IMR-90 (cell line): ENCODE results near the gene TF. TPM values are rescaled to one million over a fixed set of nuclear protein-coding genes. Genes with fewer than 3 reads are reported as not detected.

Experiments
- ATAC-seq: fragments of 200-7000 bp; cut with Tn5 transposase; 2 replicates; pipeline ENCODE4 v1.9.1; 2020; ENCODE audit warnings: low read depth, mild to moderate bottlenecking, moderate library complexity
- BruUV-seq: library from RNA; stranded (reverse); fragments of 400-500 nt; replicated peaks from 2 replicates; lab custom pipeline; 2021; lab: Mats Ljungman, UMichigan
- CTCF ChIA-PET: fragments of 300-600 bp; formaldehyde crosslinking; extraction: SDS; loops from one replicate; lab custom pipeline; 2021; ENCODE audit warnings: antibody characterized with exemption; lab: Yijun Ruan, JAX
- POLR2A ChIA-PET: fragments of 300-600 bp; sonication (Branson Sonifier 250); formaldehyde crosslinking; loops from one replicate; lab custom pipeline; 2022; ENCODE audit warnings: antibody characterized with exemption; ENCODE audit not compliant: unreplicated experiment; lab: Charles Lee
- DNase-seq: peaks from one replicate; pipeline ENCODE4 v3.0.0; 2013
- H2AFZ ChIP-seq: replicated peaks from 2 replicates; pipeline ENCODE3; 2013; ENCODE audit warnings: low read length, mild to moderate bottlenecking; ENCODE audit not compliant: poor library complexity
- H2AK5ac ChIP-seq: 2 replicates; pipeline ENCODE4 v1.6.1; 2013; ENCODE audit warnings: low read depth, low read length, inconsistent platforms
- H2AK9ac ChIP-seq: replicated peaks from 2 replicates; pipeline ENCODE3; 2013; ENCODE audit warnings: mild to moderate bottlenecking, low read depth, low read length, moderate library complexity; ENCODE audit not compliant: poor library complexity
- H2BK120ac ChIP-seq: 2 replicates; pipeline ENCODE4 v1.6.1; 2013; ENCODE audit warnings: low read depth, low read length, inconsistent platforms
- H2BK15ac ChIP-seq: 3 replicates; pipeline ENCODE4 v1.6.1; 2013; ENCODE audit warnings: low read depth, low read length, inconsistent platforms
- H2BK20ac ChIP-seq: 2 replicates; pipeline ENCODE4 v1.6.1; 2013; ENCODE audit warnings: low read depth, mild to moderate bottlenecking, inconsistent platforms, low read length, moderate library complexity
- H2BK5ac ChIP-seq: 2 replicates; pipeline ENCODE4 v1.6.1; 2013; ENCODE audit warnings: mild to moderate bottlenecking, low read depth, low read length, inconsistent platforms; ENCODE audit not compliant: poor library complexity, severe bottlenecking
- H3K14ac ChIP-seq: replicated peaks from 2 replicates; pipeline ENCODE4 v1.6.1; 2013; ENCODE audit warnings: low read depth, low read length, inconsistent platforms
- H3K18ac ChIP-seq: 2 replicates; pipeline ENCODE4 v1.6.1; 2013; ENCODE audit warnings: low read depth, low read length, control low read depth
- H3K23ac ChIP-seq: 2 replicates; pipeline ENCODE4 v1.6.1; 2013; ENCODE audit warnings: low read depth, low read length, inconsistent platforms
- H3K27ac ChIP-seq: 2 replicates; pipeline ENCODE4 v1.5.1; 2013; ENCODE audit warnings: mild to moderate bottlenecking, control low read depth, low read length; ENCODE audit not compliant: insufficient read depth
- H3K27me3 ChIP-seq: 2 replicates; pipeline ENCODE4 v1.6.1; 2013; ENCODE audit warnings: low read length; ENCODE audit not compliant: control insufficient read depth, insufficient read depth
- H3K36me3 ChIP-seq: 2 replicates; pipeline ENCODE4 v1.6.1; 2013; ENCODE audit warnings: low read length, mixed read lengths; ENCODE audit not compliant: control insufficient read depth, insufficient read depth
- H3K4ac ChIP-seq: 2 replicates; pipeline ENCODE4 v1.6.1; 2013; ENCODE audit warnings: low read depth, low read length, inconsistent platforms
- H3K4me1 ChIP-seq: 2 replicates; pipeline ENCODE4 v1.6.1; 2013; ENCODE audit warnings: low read length, mixed read lengths; ENCODE audit not compliant: control insufficient read depth, insufficient read depth
- H3K4me2 ChIP-seq: 2 replicates; pipeline ENCODE4 v1.6.1; 2013; ENCODE audit warnings: low read depth, mild to moderate bottlenecking, control low read depth, low read length, moderate library complexity
- H3K4me3 ChIP-seq: 2 replicates; pipeline ENCODE4 v1.5.1; 2013; ENCODE audit warnings: low read depth, mild to moderate bottlenecking, control low read depth, low read length, moderate library complexity; ENCODE audit not compliant: insufficient read depth
- H3K56ac ChIP-seq: 2 replicates; pipeline ENCODE4 v1.6.1; 2013; ENCODE audit warnings: low read length, inconsistent platforms; ENCODE audit not compliant: insufficient read depth; ENCODE audit errors: extremely low read depth
- H3K79me1 ChIP-seq, 2 experiments: 2 replicates each; pipeline ENCODE4 v1.6.1; 2013; ENCODE audit warnings: low read length in 2 of 2, inconsistent platforms in 1 of 2, low read depth in 1 of 2
- H3K9ac ChIP-seq: 2 replicates; pipeline ENCODE4 v1.6.1; 2013; ENCODE audit warnings: low read depth, low read length, control low read depth
- H3K9me1 ChIP-seq: 2 replicates; pipeline ENCODE4 v1.6.1; 2013; ENCODE audit warnings: low read length, inconsistent platforms; ENCODE audit not compliant: insufficient read depth
- H3K9me3 ChIP-seq: 2 replicates; pipeline ENCODE4 v1.6.1; 2013; ENCODE audit warnings: low read length; ENCODE audit not compliant: control insufficient read depth, insufficient read depth
- H4K20me1 ChIP-seq: 2 replicates; pipeline ENCODE4 v1.6.1; 2013; ENCODE audit warnings: low read length, inconsistent platforms; ENCODE audit not compliant: insufficient read depth
- H4K5ac ChIP-seq: 2 replicates; pipeline ENCODE4 v1.6.1; 2013; ENCODE audit warnings: mild to moderate bottlenecking, low read depth, low read length, control low read depth
- H4K8ac ChIP-seq, 2 experiments: 2 replicates each; pipeline ENCODE4 v1.6.1; 2013; ENCODE audit warnings: low read depth in 2 of 2, low read length in 2 of 2, control low read depth in 1 of 2, inconsistent platforms in 1 of 2
- H4K91ac ChIP-seq: 2 replicates; pipeline ENCODE4 v1.6.1; 2013; ENCODE audit warnings: low read depth, low read length, inconsistent platforms; ENCODE audit not compliant: insufficient read depth
- BHLHE40 ChIP-seq: fragments of 150-350 bp; IDR thresholded peaks from 2 replicates; pipeline ENCODE4 v1.6.1; 2016; ENCODE audit warnings: mild to moderate bottlenecking, low read depth, low read length
- CEBPB ChIP-seq: IDR thresholded peaks from 2 replicates; pipeline ENCODE4 v1.6.1; 2012; ENCODE audit warnings: low read depth, low read length, improper control_type of control experiment
- CHD1 ChIP-seq: IDR thresholded peaks from 2 replicates; pipeline ENCODE4 v1.6.1; 2012; ENCODE audit warnings: low read depth, low read length, improper control_type of control experiment
- CTCF ChIP-seq: conservative IDR thresholded peaks from 2 replicates; pipeline ENCODE4 v1.5.1; 2012; ENCODE audit warnings: mild to moderate bottlenecking, low read depth, low read length, improper control_type of control experiment
- ELK1 ChIP-seq: fragments of 150-350 bp; IDR thresholded peaks from 2 replicates; pipeline ENCODE4 v1.6.1; 2016; ENCODE audit warnings: low read depth, mild to moderate bottlenecking, low read length, moderate library complexity, borderline replicate concordance
- FOS ChIP-seq: fragments of 150-350 bp; IDR thresholded peaks from 2 replicates; pipeline ENCODE4 v1.6.1; 2016; ENCODE audit warnings: low read depth, low read length
- MAFK ChIP-seq: IDR thresholded peaks from 2 replicates; pipeline ENCODE4 v1.6.1; 2012; ENCODE audit warnings: low read depth, low read length, improper control_type of control experiment
- MAZ ChIP-seq: IDR thresholded peaks from 2 replicates; pipeline ENCODE4 v1.6.1; 2012; ENCODE audit warnings: low read depth, mild to moderate bottlenecking, low read length, improper control_type of control experiment, moderate library complexity, borderline replicate concordance
- MXI1 ChIP-seq: IDR thresholded peaks from 2 replicates; pipeline ENCODE4 v1.6.1; 2012; ENCODE audit warnings: low read depth, mild to moderate bottlenecking, low read length, moderate library complexity, borderline replicate concordance
- NFE2L2 ChIP-seq: fragments of 150-350 bp; IDR thresholded peaks from 2 replicates; pipeline ENCODE4 v1.6.1; 2016; ENCODE audit warnings: low read depth, mild to moderate bottlenecking, low read length
- POLR2A ChIP-seq: IDR thresholded peaks from 2 replicates; pipeline ENCODE4 v1.6.1; 2012; ENCODE audit warnings: mild to moderate bottlenecking, low read depth, low read length
- RAD21 ChIP-seq: IDR thresholded peaks from 2 replicates; pipeline ENCODE4 v1.6.1; 2012; ENCODE audit warnings: low read length, improper control_type of control experiment
- RCOR1 ChIP-seq: IDR thresholded peaks from 2 replicates; pipeline ENCODE4 v1.6.1; 2012; ENCODE audit warnings: mild to moderate bottlenecking, low read length, improper control_type of control experiment; ENCODE audit not compliant: insufficient replicate concordance
- RFX5 ChIP-seq: IDR thresholded peaks from 2 replicates; pipeline ENCODE4 v1.8.0; 2012; ENCODE audit warnings: low read depth, mild to moderate bottlenecking, low read length, moderate library complexity
- SMC3 ChIP-seq: fragments of 150-350 bp; IDR thresholded peaks from 2 replicates; pipeline ENCODE4 v1.6.1; 2016; ENCODE audit warnings: low read depth, mild to moderate bottlenecking, antibody characterized with exemption, low read length, moderate library complexity
- USF2 ChIP-seq: fragments of 150-350 bp; IDR thresholded peaks from 2 replicates; pipeline ENCODE4 v1.6.1; 2017; ENCODE audit warnings: mild to moderate bottlenecking, antibody characterized with exemption, low read length, low read depth
- WGBS, 2 experiments: methylation state at CpG; one replicate each; pipeline versions ENCODE4 v1.1.5 to v1.1.7; 2013; ENCODE audit warnings: missing lambda C conversion rate in 2 of 2; ENCODE audit not compliant: insufficient read length in 1 of 2; ENCODE audit errors: extremely low coverage in 2 of 2; 5-methylcytosine and 5-hydroxymethylcytosine counted together
- dilution Hi-C: fragments of 300-500 bp; cut with HindIII; formaldehyde crosslinking; loops from one replicate; pipeline ENCODE4 v1.14.3; 2018; ENCODE audit warnings: low sequenced_read_pairs; ENCODE audit not compliant: unreplicated experiment
- in situ Hi-C: fragments of 300-500 bp; cut with MboI; formaldehyde crosslinking; loops from 3 replicates; pipeline ENCODE4 v1.14.3; 2019; ENCODE audit warnings: low sequenced_read_pairs, inconsistent platforms, mixed read lengths
- intact Hi-C: fragments of 100-400 bp; cut with micrococcal nuclease; formaldehyde crosslinking; loops from 2 replicates; pipeline ENCODE4 v1.10.0; 2022
- polyA plus RNA-seq, 3 experiments: library from polyadenylated mRNA; depleted of rRNA; stranded (reverse); fragments of >200 nt; gene quantifications; 2 replicates each; pipeline ENCODE4 v1.2.3, GENCODE V29; 2012; ENCODE audit warnings: low replicate concordance in 1 of 3
- total RNA-seq: library from RNA; depleted of rRNA; stranded (reverse); fragments of >200 nt; gene quantifications from 2 replicates; pipeline ENCODE4 v1.2.3, GENCODE V29; 2012

The TF gene
- total and polyA plus RNA-seq, 2 of the 4 experiments (the other 2 are of a cell fraction), result 0.07 TPM; not detected in 1

- Histone ChIP-seq H2BK5ac (no peak overlapping the region), H3K4ac (no peak overlapping the region), H4K5ac (no peak overlapping the region), H2BK120ac (no peak overlapping the region), H3K9me1 (no peaks in the 10 kb centered on the region), H3K4me1 (no peaks in the 10 kb centered on the region), H3K79me1 (no peaks in the 10 kb centered on the region), H3K18ac (no peak overlapping the region), H2BK20ac (no peak overlapping the region), H3K27ac (no peak overlapping the region), H2AK9ac (no peak overlapping the region), H3K9me3 (no peaks in the 10 kb centered on the region), H4K20me1 (no peaks in the 10 kb centered on the region), H3K27me3 (no peaks in the 10 kb centered on the region; the same call in 1 of the 2 replicates), H4K8ac (no peak overlapping the region), H2AFZ (no peak overlapping the region), H3K9ac (no peak overlapping the region), H2AK5ac (no peak overlapping the region), H3K23ac (no peak overlapping the region), H3K4me2 (no peak overlapping the region), H3K56ac (no peak overlapping the region), H3K4me3 (no peak overlapping the region), H4K91ac (no peak overlapping the region), H2BK15ac (no peak overlapping the region), H3K14ac (no peak overlapping the region), H3K36me3 (no peaks in the 10 kb centered on the region)
- ATAC-seq (no peak), DNase-seq (no peak)
- no TSS peak for BruUV-seq
- TF ChIP-seq MXI1 (no peak), USF2 (no peak), CTCF (no peak), SMC3 (no peak), RCOR1 (no peak), FOS (no peak), MAFK (no peak), POLR2A (no peak), MAZ (no peak), NFE2L2 (no peak), CEBPB (no peak), RAD21 (no peak), ELK1 (no peak), RFX5 (no peak), CHD1 (no peak), BHLHE40 (no peak)
- intact Hi-C loops (no loop called here), dilution Hi-C loops (no loop called here), in situ Hi-C loops (no loop called here)
- POLR2A ChIA-PET, result no interaction called here
- WGBS, 2 experiments, result no CpG with 5 or more reads among the region's 1 CpG
- CTCF ChIA-PET, result no interaction called here
These were observed 11.9 kb upstream of the TF start for GRCh38 chr3:133734305-133734704.
